DMS114 treated with DMSO at 0.1 percent for 48 hours (cell line): Measurements from ENCODE around the gene PATL2.
"Not testable (repeated sequence)": the region's sequence is repeated elsewhere in the genome, so short reads cannot be mapped to it uniquely, and the experiment has no call there.

Source experiments
- DNase-seq: peaks from one replicate; lab custom pipeline; 2025; ENCODE audit not compliant: unreplicated experiment; lab: John Stamatoyannopoulos, UW

PATL2 gene

DNA sequence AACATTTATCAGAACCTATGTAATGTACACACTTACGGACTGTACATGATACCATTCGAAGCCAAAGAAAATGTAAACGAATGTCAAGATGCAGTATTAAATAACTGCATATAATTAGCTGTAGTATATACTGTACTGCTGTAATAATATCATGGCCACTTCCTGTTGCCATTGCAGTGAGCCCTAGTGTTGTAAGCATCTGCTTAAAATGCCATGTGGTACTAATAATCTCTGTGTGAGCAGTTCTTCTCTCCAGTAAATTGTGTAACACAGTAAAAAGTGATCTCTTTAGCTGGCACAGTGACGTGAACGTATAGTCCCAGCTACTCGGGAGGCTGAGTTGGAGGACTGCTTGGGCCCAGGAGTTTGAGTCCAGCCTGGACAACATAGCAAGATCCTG is 56.3 kb downstream of the PATL2 start:
- DNase-seq: no peak

DNA sequence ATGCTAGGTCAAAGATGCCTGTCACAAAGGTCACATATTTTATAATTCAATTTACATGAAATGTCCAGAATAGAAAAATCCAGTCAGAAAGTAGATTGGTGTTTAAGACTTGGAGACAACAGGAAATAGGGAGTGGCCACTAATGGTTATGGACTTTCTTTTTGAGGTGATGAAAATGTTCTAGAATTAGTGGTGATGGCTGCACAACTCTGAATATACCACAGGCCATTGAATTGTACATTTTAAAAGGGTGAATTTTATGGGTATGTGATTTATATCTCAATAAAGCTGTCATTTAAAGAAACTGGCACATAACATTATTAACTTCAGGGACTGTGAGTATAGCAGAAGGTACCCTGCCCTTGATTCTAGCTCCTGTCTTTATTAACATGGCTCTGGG is 63.5 kb downstream of the PATL2 start:
- no peak for DNase-seq

- DNase-seq: no peak
Measured at GRCh38 chr15:44647036-44647435, 64.1 kb downstream of the PATL2 start.

- no peak for DNase-seq
Measured at GRCh38 chr15:44646460-44646859, 64.7 kb downstream of the PATL2 start.

DNA sequence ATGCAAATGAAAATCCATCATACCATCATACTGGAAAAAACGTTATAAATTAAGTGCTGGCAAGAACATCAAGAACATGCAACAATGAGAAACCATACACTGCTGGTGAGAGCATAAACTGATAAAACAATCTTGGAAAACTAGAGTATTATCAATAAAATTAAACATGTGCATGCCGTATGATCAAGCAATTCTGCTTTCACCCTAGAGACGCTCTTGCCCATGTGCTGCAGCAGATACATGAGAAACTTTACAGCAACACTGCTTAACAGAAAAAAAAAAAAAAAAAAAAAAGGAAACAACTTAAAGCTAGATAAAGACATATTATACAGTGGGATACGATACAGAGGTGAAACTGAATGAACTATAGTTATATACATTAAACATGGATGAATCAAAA is 69.5 kb downstream of the PATL2 start:
- DNase-seq: no peak

- no peak for DNase-seq
Measured at GRCh38 chr15:44636976-44637375, 74.1 kb downstream of the PATL2 start.

GRCh38 chr15:44633603-44634002 is 77.5 kb downstream of the PATL2 start:
- DNase-seq: no peak

DNA sequence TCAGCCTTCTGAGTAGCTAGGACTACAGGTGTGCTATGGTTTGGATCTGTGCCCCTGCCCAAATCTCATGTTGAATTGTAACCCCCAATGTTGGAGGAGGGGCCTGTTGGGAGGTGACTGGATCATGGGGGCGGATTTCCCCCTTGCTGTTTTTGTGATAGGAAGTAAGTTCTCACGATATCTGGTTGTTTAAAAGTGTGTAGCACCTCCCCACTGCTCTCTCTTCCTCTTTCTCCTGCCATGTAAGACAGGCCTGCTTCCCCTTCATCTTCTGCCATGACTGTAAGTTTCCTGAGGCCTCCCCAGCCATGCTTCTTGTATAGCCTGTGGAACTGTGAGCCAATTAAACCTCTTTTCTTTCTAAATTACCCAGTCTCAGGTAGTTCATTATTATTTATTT is 85.8 kb downstream of the PATL2 start:
- not testable (repeated sequence) for DNase-seq

DNA sequence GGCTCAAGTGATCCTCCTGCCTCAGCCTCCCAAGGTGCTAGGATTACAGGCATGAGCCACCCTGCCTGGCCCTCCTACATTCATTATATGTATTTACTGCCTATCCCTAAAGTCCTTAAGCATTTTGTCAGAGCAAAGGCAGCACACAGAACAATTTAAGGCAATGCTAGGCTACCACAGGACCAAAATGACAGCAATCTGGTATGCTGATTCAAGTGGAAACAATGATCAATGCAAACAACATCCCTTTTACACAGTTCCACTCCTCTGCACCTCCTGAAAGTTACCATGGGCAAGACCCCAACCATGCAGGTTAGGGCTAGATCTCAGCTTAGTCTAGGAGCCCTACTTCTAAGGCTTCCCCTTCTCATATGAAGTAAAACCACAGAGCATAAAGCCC is 87.9 kb downstream of the PATL2 start:
- no peak for DNase-seq

- DNase-seq: no peak
Measured at GRCh38 chr15:44620081-44620480, 91.0 kb downstream of the PATL2 start.

- DNase-seq: no peak
Measured at GRCh38 chr15:44616974-44617373, 94.1 kb downstream of the PATL2 start.
